Astrocyte (in vitro differentiated cells and primary cell): ENCODE measurements around the gene PRADC1. TPM values are rescaled to one million over a fixed set of nuclear protein-coding genes. Genes with fewer than 3 reads are reported as not detected.

Experiments used
- DNase-seq: peaks from one replicate; pipeline ENCODE4 v3.0.0-alpha.2; 2010; ENCODE audit warnings: low read depth
- FAIRE-seq: peaks from 2 replicates; lab custom pipeline; 2011; peaks lifted over from hg19 to GRCh38; lab: Jason Lieb, UNC
- H2AFZ ChIP-seq: 2 replicates; pipeline ENCODE4 v1.6.0; 2012; ENCODE audit warnings: low read depth, low read length, inconsistent platforms
- H3K27ac ChIP-seq: 2 replicates; pipeline ENCODE4 v1.5.1; 2011; ENCODE audit warnings: low read depth, low read length, inconsistent platforms
- H3K27me3 ChIP-seq: 2 replicates; pipeline ENCODE4 v1.6.0; 2011; ENCODE audit warnings: low read length, inconsistent platforms; ENCODE audit not compliant: insufficient read depth
- H3K36me3 ChIP-seq: 2 replicates; pipeline ENCODE4 v1.5.1; 2011; ENCODE audit warnings: low read length, inconsistent platforms; ENCODE audit not compliant: insufficient read depth
- H3K4me1 ChIP-seq: 2 replicates; pipeline ENCODE4 v1.5.1; 2011; ENCODE audit warnings: low read length, inconsistent platforms; ENCODE audit not compliant: insufficient read depth
- H3K4me2 ChIP-seq: 2 replicates; pipeline ENCODE4 v1.6.0; 2012; ENCODE audit warnings: low read length, inconsistent platforms
- H3K4me3 ChIP-seq: 2 replicates; pipeline ENCODE4 v1.5.1; 2011; ENCODE audit warnings: low read depth, mild to moderate bottlenecking, low read length, inconsistent platforms; ENCODE audit not compliant: insufficient read depth
- H3K79me2 ChIP-seq: 2 replicates; pipeline ENCODE4 v1.6.0; 2012; ENCODE audit warnings: mild to moderate bottlenecking, low read length, inconsistent platforms; ENCODE audit not compliant: insufficient read depth
- H3K9ac ChIP-seq: 2 replicates; pipeline ENCODE4 v1.6.0; 2012; ENCODE audit warnings: mild to moderate bottlenecking, low read length, inconsistent platforms
- H3K9me3 ChIP-seq: 2 replicates; pipeline ENCODE4 v1.5.1; 2012; ENCODE audit warnings: low read depth, mild to moderate bottlenecking, low read length, inconsistent platforms; ENCODE audit not compliant: insufficient read depth
- H4K20me1 ChIP-seq: 2 replicates; pipeline ENCODE4 v1.6.0; 2012; ENCODE audit warnings: low read length, inconsistent platforms; ENCODE audit not compliant: insufficient read depth
- H3K27ac Mint-ChIP-seq: one replicate; pipeline ENCODE4 v1.8.0; 2021; ENCODE audit warnings: mild to moderate bottlenecking, mixed read lengths; ENCODE audit not compliant: unreplicated experiment
- H3K27me3 Mint-ChIP-seq: one replicate; pipeline ENCODE4 v1.8.0; 2021; ENCODE audit warnings: low read depth, mixed read lengths; ENCODE audit not compliant: unreplicated experiment
- H3K36me3 Mint-ChIP-seq: one replicate; pipeline ENCODE4 v1.8.0; 2021; ENCODE audit warnings: low read depth, mixed read lengths; ENCODE audit not compliant: unreplicated experiment
- H3K4me1 Mint-ChIP-seq: one replicate; pipeline ENCODE4 v1.8.0; 2021; ENCODE audit warnings: low read depth, mixed read lengths; ENCODE audit not compliant: unreplicated experiment
- H3K4me3 Mint-ChIP-seq: one replicate; pipeline ENCODE4 v1.8.0; 2021; ENCODE audit warnings: mild to moderate bottlenecking, moderate library complexity, mixed read lengths; ENCODE audit not compliant: unreplicated experiment
- H3K9me3 Mint-ChIP-seq: one replicate; pipeline ENCODE4 v1.8.0; 2021; ENCODE audit warnings: mild to moderate bottlenecking, mixed read lengths; ENCODE audit not compliant: unreplicated experiment
- EZH2 ChIP-seq: IDR thresholded peaks from 2 replicates; pipeline ENCODE4 v1.6.1; 2012; ENCODE audit warnings: mild to moderate bottlenecking, low read length, inconsistent platforms; ENCODE audit not compliant: insufficient read depth
- total RNA-seq: library from RNA; stranded (reverse); gene quantifications from 2 replicates; pipeline ENCODE4 v1.2.1, GENCODE V29; 2021
- TF ChIP-seq, protein P1 (sequence below): IDR thresholded peaks from 2 replicates; pipeline ENCODE4 v1.5.1; 2011; ENCODE audit warnings: low read depth, mild to moderate bottlenecking, inconsistent platforms, low read length, moderate library complexity; ENCODE audit not compliant: insufficient read depth

PRADC1 gene
- total RNA-seq, 1 donor from 2014 or later, result 13.1 TPM

DNA sequence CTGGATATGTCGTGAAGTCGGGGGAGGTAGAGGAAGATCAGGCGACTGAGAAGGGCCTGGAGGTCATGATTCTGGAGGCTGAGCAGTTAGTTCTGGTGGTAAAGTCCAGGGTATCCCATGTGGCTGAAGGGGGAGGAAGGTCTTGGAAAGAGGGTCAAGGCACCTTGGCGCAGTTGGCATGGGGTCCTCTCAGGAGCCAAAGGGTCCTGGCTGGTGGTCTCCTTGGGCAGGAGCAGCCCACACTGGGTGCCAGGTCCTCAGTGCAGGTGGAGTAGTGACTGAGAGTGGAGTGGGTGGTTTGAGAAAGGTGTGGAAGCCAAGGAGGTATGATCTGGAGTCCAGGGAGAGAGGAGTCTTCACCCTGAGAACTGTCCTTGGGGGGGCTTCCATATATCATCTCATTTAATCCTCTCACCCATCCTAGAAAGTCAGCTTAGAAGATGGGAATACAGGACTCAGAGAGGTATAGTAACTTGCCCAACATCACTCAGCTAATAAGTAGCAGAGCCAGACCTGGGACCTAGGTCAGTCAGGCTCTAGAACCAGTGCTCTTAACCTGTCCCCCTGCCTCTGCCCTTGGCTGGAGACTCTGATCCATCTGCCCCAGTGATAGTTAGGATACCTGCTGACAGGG, 26.8 kb upstream of the PRADC1 start:
- Mint-ChIP-seq H3K27ac (no peak overlapping the region), H3K9me3 (no peaks in the 10 kb centered on the region), H3K4me3 (no peak overlapping the region), H3K27me3 (no peaks in the 10 kb centered on the region), H3K36me3 (peaks cover 15% of the 10 kb centered on the region), H3K4me1 (no peaks in the 10 kb centered on the region)
- H3K27me3 ChIP-seq, result no peaks in the 10 kb centered on the region
- H2AFZ ChIP-seq, result no peak overlapping the region
- no peaks in the 10 kb centered on the region for H3K9me3 ChIP-seq
- H4K20me1 ChIP-seq, result peaks cover 20% of the 10 kb centered on the region
- no peak overlapping the region for H3K9ac ChIP-seq
- DNase-seq (no peak), FAIRE-seq (no peak)
- no peaks in the 10 kb centered on the region for H3K79me2 ChIP-seq
- no peak overlapping the region for H3K27ac ChIP-seq
- H3K36me3 ChIP-seq, result no peaks in the 10 kb centered on the region
- no peaks in the 10 kb centered on the region for H3K4me1 ChIP-seq
- no peak overlapping the region for H3K4me2 ChIP-seq
- TF ChIP-seq, protein P1, sequence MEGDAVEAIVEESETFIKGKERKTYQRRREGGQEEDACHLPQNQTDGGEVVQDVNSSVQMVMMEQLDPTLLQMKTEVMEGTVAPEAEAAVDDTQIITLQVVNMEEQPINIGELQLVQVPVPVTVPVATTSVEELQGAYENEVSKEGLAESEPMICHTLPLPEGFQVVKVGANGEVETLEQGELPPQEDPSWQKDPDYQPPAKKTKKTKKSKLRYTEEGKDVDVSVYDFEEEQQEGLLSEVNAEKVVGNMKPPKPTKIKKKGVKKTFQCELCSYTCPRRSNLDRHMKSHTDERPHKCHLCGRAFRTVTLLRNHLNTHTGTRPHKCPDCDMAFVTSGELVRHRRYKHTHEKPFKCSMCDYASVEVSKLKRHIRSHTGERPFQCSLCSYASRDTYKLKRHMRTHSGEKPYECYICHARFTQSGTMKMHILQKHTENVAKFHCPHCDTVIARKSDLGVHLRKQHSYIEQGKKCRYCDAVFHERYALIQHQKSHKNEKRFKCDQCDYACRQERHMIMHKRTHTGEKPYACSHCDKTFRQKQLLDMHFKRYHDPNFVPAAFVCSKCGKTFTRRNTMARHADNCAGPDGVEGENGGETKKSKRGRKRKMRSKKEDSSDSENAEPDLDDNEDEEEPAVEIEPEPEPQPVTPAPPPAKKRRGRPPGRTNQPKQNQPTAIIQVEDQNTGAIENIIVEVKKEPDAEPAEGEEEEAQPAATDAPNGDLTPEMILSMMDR, result no peak
- TF ChIP-seq EZH2, result no peak
- no peak overlapping the region for H3K4me3 ChIP-seq

DNA sequence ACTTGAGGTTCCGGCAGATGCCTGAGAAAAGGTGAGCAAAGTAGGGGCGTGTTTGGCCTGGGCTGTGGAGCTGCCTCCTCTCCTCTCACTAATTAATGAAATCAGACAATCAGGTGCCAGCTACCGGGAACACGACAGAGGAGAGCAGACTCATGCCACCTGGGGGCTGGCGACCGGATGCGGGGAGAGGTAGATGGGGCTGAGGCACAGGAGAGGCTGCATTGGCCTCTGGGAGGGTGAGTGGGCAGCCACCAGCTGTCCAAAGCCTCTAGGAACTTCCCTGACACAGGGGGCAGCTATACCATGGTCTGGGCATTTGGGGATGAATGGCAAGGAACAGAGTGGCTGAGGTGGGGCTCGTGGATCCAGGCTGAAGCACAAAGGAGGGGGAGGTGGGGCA, 26.2 kb upstream of the PRADC1 start:
- Histone ChIP-seq H2AFZ (no peak overlapping the region), H3K27ac (no peak overlapping the region), H3K9ac (no peak overlapping the region), H3K27me3 (no peaks in the 10 kb centered on the region), H4K20me1 (peaks cover 26% of the 10 kb centered on the region), H3K9me3 (no peaks in the 10 kb centered on the region), H3K4me1 (no peaks in the 10 kb centered on the region), H3K4me2 (no peak overlapping the region), H3K4me3 (no peak overlapping the region), H3K79me2 (no peaks in the 10 kb centered on the region), H3K36me3 (no peaks in the 10 kb centered on the region)
- Mint-ChIP-seq H3K4me1 (no peaks in the 10 kb centered on the region), H3K27ac (no peak overlapping the region), H3K36me3 (peaks cover 15% of the 10 kb centered on the region), H3K9me3 (no peaks in the 10 kb centered on the region), H3K4me3 (no peak overlapping the region), H3K27me3 (no peaks in the 10 kb centered on the region)
- DNase-seq, result no peak
- TF ChIP-seq, protein P1, result no peak
- no peak for FAIRE-seq

DNA sequence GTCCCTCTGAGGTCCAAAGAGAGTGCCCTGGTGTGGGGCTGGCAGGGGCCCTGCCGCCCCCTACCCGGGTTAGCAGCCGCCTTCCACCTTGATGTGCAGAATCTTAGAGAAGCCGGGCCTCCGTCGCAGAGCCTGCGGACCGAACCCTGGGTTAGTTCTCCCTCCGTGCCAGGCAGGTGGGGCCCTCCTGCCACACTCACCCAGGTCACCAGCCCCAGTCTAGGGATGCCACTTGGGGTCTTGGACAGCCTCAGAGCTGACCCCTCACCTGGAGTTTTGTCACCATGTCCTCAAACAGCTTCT, 25.8 kb upstream of the PRADC1 start:
- Mint-ChIP-seq H3K36me3 (peaks cover 12% of the 10 kb centered on the region), H3K27me3 (no peaks in the 10 kb centered on the region), H3K9me3 (no peaks in the 10 kb centered on the region), H3K27ac (no peak overlapping the region), H3K4me3 (no peak overlapping the region), H3K4me1 (no peaks in the 10 kb centered on the region)
- H3K9ac ChIP-seq, result no peak overlapping the region
- no peak overlapping the region for H2AFZ ChIP-seq
- H3K27me3 ChIP-seq, result no peaks in the 10 kb centered on the region
- H3K36me3 ChIP-seq, result peaks cover 3% of the 10 kb centered on the region
- peaks cover 30% of the 10 kb centered on the region for H4K20me1 ChIP-seq
- H3K79me2 ChIP-seq, result no peaks in the 10 kb centered on the region
- TF ChIP-seq EZH2, result no peak
- TF ChIP-seq, protein P1, result no peak
- no peaks in the 10 kb centered on the region for H3K9me3 ChIP-seq
- H3K4me1 ChIP-seq, result no peaks in the 10 kb centered on the region
- H3K4me2 ChIP-seq, result no peak overlapping the region
- no peak overlapping the region for H3K4me3 ChIP-seq
- DNase-seq, result no peak
- no peak overlapping the region for H3K27ac ChIP-seq
- FAIRE-seq, result no peak
